HG03095 (cell line): ENCODE data around the gene LACRT.

ENCODE experiments used
- ATAC-seq: cut with Tn5 transposase; IDR thresholded peaks from one replicate; pipeline ENCODE4 v1.9.1; 2021; ENCODE audit warnings: moderate library complexity; ENCODE audit not compliant: unreplicated experiment

Gene LACRT

DNA sequence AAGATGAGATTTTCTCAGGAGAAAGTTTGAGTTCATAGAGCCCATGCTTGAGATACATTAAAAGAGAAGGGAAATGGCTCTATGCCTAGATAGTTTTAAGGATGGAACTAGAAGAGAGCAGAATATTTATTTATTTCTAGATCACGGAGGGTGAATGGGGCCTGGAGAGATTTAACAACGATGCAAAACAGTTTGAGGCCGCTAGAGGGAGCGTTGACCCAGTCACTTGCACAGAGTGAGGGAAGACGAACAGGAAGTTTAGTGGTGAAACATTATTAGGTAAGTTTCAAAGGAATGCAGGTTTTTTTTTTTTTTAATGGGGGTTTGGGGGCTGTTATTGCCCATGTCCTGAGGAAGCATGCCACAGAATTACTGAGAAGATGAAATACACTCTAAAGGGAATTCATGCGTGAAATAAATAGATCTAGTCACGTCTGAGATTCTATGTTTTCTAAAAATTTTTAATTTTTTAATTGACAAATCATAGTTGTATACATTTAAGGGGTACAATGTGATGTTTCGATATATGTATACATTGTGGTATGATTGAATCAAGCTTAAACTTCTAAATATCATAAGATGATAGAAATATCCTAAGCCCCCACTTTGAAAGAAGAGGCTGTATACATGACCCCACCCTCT, 31.4 kb downstream of the LACRT start:
- peak; percentile 88 for ATAC-seq

DNA sequence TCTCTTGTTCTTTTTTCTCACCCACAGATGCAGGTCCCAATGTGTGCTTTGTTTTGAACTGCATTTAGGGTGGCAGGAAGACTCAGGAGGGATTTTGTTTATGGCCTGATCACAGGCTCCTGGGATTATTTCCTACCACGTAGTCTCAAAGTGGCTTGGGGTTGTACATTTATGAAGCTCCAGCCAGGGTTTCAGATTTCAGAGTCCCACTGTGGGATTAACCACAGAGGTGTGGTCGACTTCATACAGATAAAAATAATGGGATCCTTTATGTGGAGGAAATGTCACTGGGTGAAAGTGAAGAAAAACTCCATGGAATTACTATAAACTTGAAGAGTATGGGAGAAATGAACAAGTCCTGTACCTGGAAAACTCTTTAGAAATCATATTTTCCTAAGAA, 32.0 kb downstream of the LACRT start:
- no peak for ATAC-seq

DNA sequence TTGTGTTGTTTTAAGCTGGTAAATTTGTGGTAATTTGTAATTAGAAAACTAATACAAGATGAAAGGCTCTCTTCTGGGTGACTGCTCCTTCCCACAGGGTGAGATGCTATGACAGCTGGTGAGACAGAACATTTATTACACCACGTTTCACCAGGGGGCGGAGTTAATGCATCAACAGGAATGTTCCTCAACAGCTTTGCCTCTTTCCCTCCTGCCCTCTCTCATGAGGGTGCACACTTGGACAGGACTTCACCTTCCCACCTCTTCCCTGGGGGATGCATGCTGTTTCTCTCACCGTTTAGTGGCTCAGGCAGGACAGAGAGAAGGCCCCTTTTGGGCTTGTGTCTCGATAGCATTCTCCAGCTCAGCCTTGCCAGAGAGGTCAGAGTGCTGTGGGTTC, 32.9 kb downstream of the LACRT start:
- ATAC-seq = no peak

DNA sequence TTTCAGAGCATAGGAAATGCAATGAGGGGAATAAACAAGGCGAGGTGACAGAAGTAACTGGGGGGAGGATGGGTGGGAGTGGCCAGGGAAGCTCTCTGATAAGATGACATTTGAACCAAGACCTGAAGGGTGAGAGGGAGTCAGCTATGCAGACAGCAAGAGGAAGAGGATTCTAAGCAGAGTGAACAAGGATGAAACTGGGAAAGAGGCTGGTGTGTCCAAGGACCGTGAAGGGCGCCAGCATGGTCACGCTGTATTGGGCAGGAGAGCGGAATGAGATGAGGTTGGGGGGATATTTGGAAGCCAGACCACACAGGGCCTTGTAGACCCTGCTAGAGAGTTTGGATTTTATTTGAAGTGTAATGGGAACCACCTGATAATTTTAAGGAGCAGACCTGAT, 35.7 kb downstream of the LACRT start:
- no peak for ATAC-seq

DNA sequence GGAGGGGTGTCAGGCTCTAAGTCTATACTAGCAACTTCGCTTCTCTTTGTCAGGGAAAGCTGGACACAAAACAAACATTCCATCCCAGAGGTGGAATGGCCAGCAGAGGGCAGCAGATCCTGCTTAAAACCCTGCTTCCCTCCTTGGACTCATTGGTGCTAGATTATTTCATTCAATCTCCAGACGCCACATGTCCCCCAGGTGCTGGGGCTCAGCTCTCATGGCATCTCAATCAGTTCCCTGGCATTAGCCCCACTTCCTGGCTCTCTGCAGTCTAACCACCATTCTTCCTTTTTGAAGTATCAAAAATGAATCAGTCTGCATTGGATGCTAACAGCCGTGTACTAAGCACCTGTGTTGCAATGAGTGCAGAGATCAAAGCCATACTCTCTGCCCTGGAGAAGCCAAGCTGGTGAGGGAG, 38.2 kb downstream of the LACRT start:
- ATAC-seq = no peak

DNA sequence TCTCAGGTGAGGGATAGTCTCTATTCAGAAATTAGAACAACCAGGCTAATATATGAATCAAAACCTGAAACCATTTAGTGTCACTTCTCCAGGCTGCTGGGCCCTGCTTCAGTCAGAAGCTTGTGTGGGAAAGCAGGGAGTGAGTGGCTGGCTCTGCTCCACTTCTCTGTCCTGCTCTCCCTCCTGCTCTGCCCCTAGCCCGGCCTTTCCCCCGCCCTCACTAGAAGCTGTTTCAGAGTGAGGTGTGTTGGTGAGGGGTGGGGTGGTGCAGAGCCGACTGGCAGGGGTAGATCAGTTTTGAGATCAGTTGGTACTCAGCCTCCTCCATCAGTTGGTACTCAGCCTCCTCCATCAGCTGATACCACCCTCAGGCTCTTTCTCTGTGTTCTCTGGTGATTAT, 39.2 kb downstream of the LACRT start:
- ATAC-seq = no peak

DNA sequence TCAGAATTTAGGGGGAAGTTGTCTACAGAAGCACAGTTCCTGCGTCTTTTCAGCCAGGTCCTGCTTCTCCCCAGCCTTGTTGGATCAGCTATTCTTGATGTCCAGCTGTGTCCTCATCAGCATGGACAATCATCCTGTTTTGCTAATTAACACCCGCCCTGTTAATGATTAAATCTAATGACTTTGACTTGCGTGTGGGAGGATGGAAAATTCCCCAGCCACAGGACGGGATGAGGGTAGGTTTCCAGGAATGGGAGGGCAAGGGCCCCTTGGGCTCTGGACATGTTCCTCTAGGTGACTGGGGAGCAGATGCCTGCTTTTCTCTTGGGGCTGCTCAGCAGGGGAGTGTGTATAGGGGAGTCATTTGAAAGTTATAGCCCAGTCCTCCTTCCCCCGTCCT, 41.0 kb downstream of the LACRT start:
- no peak for ATAC-seq

DNA sequence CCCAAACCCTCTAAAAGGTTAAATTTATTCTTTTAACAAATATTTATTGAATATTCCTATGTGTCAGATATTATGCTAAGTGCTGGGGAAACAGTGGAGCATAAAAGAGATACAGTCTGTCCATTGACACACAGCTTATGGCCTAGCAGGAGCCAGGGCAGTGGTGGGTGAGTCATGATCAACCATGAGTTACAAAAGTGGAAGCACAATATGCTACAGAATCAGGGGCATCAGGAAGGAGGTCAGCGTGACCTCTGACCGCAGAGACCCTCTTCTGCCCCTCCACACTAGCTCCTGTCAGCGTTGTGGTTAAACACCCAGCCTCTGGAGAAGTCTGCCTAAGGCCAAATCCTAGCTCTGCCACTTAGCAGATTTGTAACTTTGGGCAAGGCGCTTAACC, 41.6 kb downstream of the LACRT start:
- no peak for ATAC-seq

DNA sequence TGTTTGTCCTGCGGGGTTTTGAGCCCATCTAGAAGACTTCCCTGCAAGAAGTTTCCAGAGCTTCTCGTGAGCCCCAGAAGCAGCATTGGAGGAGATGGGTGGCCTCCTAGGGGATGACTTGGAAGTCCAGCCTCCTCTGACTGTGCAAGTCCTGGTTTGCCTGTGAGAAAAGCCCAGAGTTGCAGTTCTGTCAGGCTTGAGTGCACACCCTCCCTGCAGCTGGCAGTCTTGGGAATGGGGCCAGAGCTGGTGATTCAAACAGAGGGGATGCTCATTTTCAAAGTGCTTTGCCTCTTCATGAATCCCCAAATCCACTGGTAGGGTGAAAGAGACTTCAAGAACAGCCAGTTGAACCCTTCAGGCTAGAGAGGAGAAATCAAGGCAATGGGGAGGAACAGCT, 42.4 kb downstream of the LACRT start:
- no peak for ATAC-seq

DNA sequence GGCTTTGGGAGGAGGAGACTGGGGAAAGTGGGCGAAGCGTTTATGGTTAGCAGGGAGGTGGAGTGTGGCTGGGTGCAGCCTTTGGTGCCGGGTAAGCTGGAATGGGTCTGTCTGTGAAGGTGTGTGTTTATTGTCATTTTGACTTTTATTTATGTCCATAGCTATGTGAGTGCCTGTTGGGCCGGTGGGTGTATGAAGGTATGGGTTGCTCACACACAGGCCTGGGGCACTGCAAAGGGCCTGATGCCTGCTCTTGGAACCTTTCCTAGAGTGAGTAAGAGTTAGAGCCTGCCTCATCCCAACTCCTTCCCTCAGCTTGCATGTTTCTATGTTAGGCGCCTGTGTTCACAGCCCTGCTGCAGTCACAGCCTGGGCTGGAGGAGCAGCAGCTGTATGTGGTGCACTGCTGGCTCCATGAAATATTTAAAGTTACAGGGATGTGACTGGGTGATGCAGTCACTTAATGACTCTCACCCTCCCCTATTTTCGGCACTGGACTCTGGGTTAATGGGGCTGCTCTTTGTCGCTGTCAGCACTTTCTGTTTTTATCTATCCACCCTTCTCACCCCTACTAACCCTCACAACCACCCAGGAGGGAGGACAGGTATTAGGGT, 43.6 kb downstream of the LACRT start:
- no peak for ATAC-seq

DNA sequence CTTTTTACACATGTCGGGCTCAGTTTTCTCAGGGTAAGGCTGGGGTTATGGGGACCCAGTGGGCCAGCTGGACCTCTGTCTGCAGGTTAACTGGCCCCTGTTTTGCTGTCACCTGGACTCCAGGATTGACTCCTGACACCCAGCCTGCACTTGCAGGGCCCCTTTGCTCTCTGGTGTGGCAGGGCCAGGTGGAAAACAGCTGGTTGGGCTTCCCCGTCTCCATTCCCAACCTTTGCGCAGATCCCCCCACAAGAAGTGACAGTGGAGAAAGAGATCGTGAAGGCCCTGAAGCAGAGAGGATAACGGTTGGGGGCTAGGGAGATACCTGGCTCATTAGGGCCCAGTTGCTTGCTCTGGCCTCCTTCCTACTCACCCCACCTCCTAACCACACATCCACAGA, 44.7 kb downstream of the LACRT start:
- ATAC-seq = no peak

DNA sequence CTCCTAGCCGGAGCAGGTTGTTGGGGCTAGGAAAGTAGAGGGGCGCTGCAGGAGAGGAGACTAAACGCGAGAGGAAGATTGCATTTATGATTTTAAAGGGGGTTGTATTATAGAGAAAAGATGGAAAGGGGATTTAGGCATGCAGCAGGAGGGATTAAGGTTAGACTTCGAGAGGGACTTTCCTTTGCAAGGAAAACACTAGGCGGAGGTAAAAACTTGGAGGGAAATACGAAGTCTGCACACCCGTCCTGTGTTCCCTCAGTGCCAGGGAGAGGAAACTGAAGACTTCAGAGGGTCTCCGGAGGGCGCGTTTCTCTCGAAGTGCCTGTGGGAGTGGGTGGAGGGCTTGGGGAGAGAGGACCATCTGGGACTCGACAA, 45.8 kb downstream of the LACRT start:
- ATAC-seq = no peak

DNA sequence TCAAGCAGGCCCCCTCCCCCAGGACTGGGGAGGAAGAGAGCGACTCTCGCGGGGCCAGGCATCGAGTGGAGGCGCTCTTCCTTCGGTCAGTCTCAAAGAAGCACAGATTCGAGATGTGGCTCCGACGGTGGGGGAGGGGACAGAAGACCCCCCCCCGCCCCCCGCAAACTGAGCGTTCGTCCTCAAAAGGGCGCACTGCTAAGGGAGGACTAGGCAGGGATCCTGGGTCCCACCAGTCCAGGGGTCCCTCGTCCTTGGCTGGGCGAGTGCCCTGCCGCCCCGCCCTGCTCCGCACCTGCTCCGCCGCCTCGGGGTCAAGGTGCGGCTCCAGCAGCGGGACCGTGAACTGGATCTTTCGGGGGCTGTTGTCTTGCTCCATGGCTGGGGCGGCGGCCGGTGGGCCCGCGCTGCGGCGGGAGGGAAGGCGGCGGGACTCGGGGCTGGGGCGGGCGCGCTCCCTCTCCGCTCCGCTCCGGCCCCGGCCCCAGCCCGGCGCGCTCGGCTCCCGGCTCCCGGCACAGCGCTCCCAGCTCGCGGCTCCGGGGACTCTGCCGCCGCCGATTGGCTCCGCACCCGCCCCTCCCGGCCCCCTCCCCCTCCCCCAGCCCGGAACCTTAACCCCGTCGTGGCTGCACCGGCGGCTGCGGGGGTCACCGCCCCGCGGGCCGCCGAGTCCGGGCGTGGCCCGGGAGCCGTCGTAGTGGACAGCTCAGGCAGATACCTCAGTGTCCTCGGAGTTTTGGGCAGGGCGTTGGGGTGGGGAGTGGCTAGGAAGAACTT, 46.4 kb downstream of the LACRT start, which contains the start of gene PPP1R1A:
Gene PPP1R1A, minus strand, starts transcription at position 550 of the 780 bp plus-strand sequence. Its CDS starts 171 bp downstream, at position 379.
- ATAC-seq = no peak

DNA sequence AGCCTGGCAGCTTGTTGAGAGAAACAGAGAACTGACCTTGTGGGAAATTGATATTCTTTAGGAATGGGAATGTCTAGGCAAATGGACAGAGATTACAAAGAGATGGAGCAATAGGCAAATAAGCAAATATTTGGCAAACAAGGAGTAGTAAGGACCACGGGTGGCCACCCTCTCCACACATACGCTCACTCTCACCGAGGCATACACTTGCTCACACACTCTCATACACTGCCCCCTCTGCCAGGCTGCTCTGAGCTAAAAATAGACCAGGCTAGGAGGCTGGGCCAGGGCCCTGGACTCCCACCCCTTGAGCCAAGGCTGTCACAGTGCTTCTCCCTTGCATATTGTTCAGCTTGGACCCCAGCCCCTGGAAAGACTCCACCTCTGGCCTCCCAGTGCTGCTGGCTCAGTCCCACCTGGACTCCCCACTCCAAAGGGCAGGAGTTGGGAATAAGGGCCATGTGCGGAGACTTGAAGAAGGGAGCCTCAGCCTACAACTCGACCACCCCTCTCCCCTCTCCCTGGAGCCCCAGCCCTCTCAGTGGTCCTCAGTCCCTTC, 47.3 kb downstream of the LACRT start:
- ATAC-seq = no peak

DNA sequence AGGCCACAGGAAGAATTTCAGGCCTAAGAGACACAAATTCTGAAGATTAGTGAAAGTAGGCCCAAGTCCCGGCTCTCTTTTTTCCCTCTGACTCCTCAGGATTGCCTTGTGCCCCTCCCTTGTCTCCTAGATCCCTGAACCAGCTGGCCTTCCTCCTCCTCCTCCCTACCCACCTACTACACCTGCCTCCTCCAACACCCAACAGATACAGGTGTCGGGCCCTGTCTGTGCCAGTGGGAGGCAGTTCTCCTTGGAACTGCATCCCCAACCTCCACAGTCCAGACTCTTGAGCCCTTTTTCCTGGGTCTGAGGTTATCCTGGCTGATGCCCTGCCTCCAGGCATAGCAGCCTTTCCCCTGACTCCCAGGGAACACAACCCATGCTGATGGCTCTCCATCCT, 48.1 kb downstream of the LACRT start:
- no peak for ATAC-seq

DNA sequence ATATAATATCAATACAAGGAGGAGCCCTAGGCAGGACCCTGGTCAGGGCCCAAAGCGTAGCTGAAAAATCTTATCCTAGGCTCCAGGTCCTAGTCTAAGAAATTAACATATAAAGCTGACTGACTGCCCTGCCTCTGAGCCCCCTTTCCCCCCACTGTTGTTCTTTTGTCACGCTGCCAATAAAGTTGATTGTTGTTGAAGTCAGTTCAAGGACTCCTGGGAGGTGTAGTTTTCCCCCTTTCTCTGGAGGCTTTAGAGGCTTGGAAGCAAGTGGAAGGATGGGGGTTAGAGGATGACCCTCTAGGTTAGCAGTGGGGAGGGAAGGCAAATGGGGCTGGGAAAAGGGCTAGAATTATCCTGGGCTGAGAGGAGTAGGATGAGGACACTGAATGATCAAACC, 49.5 kb downstream of the LACRT start:
- ATAC-seq = no peak

DNA sequence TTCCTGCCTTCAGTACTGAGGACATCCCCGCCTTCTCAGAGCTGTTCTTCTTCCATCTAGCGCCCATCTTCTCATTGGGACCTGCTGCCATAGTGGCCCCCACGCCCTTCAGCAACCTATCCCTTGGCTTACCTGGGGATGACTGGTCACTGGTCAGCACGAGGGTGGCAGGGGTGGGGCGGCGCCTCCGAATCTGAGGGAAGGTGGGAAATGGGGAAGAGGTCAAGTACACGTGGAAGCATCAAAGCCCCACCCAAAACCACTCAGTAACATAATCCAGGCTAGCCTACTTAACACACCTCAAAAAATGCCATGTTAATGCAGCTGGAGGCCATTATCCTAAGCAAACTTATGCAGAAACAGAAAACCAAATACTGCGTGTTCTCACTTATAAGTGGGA, 50.6 kb downstream of the LACRT start:
- no peak for ATAC-seq

DNA sequence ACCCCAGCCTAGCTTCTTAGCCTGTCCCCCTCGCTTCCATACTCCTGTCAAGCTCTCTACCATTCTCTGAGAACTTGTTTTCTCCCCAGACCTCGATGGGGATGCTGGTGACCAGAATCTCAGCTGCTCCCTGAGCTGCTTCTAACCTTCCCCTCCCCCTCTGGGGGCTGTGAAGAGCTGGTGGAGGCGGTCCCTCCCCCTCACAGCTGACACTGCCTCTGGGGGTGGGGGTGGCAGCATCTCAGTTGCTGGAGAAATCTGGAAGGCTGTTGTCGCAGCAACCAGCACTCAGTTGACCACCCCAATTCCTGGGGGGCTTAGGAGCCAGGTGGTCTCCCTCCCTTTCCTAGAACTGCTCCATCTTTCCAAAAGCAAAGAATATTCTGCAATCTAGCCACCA, 51.0 kb downstream of the LACRT start:
- ATAC-seq = no peak

DNA sequence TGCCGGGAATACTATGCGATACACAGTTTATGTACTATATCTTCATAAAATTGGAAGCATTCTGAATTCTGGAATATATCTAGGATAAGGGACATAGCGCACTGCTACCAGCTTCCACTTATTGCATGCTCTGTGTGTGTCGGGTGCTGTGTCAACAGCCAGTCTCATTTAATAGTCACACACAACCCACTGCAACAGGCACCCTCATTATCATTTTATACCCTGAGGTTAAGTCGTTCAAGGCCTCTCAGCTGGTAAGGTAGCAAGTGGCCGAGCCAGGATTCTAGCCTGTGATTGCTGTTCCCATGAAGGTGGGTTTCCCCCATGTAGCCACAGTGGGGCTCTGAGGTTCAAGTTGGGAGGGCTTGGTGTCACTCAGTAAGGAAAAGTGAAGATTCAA, 53.3 kb downstream of the LACRT start:
- ATAC-seq = no peak
